Parietal lobe (tissue), 2 donors: Measurements from ENCODE around the gene RPLP1. TPM values are rescaled to one million over a fixed set of nuclear protein-coding genes. Genes with fewer than 3 reads are reported as not detected.

ENCODE experiments used
- small RNA-seq: library from RNA; depleted of rRNA; stranded (forward); fragments of <200 nt; gene quantifications from one replicate; pipeline ENCODE3, GENCODE V24; 2014; ENCODE audit warnings: low replicate concordance
- total RNA-seq: library from RNA; depleted of rRNA; stranded (reverse); fragments of >200 nt; gene quantifications from one replicate; pipeline ENCODE4 v1.2.3, GENCODE V29; 2014

The RPLP1 gene
- total RNA-seq: 56.0 TPM

DNA sequence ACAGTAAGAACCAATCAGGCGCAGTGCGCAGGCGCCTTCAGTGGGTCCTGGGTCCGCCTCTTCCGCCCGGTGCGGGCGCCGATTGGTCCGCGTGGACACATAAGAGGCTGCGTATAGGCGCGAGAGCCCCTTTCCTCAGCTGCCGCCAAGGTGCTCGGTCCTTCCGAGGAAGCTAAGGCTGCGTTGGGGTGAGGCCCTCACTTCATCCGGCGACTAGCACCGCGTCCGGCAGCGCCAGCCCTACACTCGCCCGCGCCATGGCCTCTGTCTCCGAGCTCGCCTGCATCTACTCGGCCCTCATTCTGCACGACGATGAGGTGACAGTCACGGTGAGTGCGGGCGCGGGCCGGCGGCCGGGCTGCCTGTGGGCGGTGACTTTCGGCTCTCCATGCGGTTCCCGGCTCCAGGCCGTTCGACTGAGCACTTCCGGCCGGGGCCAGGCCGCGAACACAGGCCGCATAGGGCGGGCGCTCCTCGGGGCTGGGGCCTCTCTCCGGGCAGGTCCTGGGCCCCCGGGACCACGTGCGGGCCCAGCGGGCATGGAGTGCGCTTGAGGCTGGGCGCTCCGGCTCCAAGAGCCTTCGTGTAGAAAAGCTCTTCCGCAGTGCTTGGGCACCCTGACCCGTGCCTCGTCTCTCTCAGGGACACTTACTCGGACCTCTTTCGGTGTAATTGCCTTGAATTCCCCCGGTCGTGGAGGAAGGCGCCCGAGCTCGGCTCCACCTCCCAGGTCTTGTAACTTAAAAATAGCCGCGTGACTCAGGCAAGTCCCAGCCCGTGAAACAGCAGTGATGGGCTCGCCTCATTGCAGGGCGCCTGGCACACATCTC, at the start of gene RPLP1:
Gene RPLP1, plus strand, starts transcription at position 127 of the 830 bp plus-strand sequence. Its CDS starts 131 bp downstream, at position 258.

DNA sequence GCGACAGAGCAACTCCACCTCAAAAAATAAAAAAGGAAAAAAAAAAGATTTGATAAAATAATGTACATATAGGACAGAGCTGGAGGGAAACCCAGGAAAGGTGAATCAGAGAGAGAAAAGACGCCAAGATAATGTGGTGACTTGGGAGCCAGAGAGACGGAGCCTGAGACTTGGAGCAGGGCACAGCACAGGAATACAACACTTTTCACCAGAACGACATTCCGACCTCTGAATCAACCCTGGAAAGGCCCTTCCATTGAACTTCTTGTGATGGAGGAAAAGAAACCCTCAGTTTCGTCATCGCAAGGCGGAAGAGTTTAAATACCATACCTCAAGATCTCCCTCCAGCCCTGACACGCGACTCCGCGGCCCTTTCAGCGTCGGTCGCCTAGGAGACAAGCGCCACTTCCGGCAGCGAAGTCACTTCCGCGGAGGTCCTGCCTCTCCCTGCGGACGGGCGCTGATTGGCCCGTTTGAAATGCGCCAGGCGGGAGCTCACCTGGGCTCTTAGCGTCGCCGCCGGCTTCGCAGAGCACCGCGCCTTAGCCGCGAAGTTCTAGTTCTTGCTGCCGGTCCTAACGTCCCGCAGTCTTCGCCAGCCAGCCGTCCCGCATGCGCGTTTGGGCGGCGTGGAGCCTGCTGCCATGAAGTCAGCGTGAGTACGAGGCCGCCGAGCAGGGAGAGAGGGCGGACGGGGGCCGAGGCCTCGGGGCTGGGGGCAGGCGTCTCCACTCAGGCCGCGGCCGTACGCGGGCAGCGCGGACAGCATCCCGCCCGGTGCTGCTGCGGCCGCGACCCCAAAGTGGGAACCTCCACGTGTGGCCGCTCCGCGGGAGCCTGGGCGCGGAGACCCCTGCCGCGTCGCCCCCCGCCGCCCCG, 38.6 kb upstream of the RPLP1 start, which contains the start of gene KIF23:
Gene KIF23, plus strand, starts transcription at position 528 of the 879 bp plus-strand sequence. Its CDS starts 117 bp downstream, at position 645.

Small RNAs within 50 kb of the gene (small RNA-seq; reads per million reads assigned to genes)
- gene RF00012: not detected

Other genes starting within 250 kb of the RPLP1 start
- gene PAQR5, start 153.9 kb upstream of the RPLP1 start, total RNA-seq: 0.31 TPM
- 10.0 TPM for gene KIF23, start 38.5 kb upstream of the RPLP1 start, total RNA-seq